GM12864 (cell line): ENCODE measurements around the gene EYA3.

Source experiments
- DNase-seq: peaks from one replicate; pipeline ENCODE4 v3.0.0-alpha.2; 2011; ENCODE audit warnings: low read depth
- H3K4me3 ChIP-seq: 2 replicates; pipeline ENCODE4 v1.5.1; 2011; ENCODE audit warnings: mild to moderate bottlenecking, low read depth, low read length, control low read depth
- CTCF ChIP-seq: IDR thresholded peaks from 2 replicates; pipeline ENCODE4 v1.5.1; 2011; ENCODE audit warnings: low read depth, mild to moderate bottlenecking, moderate library complexity, low read length, control low read depth, inconsistent platforms; ENCODE audit errors: missing control alignments

Gene EYA3

GRCh38 chr1:27979151-27979858 is 109.1 kb downstream of the EYA3 start:
- H3K4me3 ChIP-seq: no peak overlapping the region
- peak; percentile 40 for TF ChIP-seq CTCF
- no peak for DNase-seq

GRCh38 chr1:27974417-27974781 is 114.0 kb downstream of the EYA3 start:
- TF ChIP-seq CTCF: no peak
- no peak for DNase-seq
- H3K4me3 ChIP-seq: no peak overlapping the region

- no peak for DNase-seq
- H3K4me3 ChIP-seq: no peak overlapping the region
- TF ChIP-seq CTCF: no peak
These were observed 114.5 kb downstream of the EYA3 start for GRCh38 chr1:27973771-27974416.

GRCh38 chr1:27972141-27972540 is 116.3 kb downstream of the EYA3 start:
- H3K4me3 ChIP-seq: no peak overlapping the region
- TF ChIP-seq CTCF: no peak
- DNase-seq: no peak

GRCh38 chr1:27971674-27972073 is 116.7 kb downstream of the EYA3 start:
- TF ChIP-seq CTCF: no peak
- no peak overlapping the region for H3K4me3 ChIP-seq
- no peak for DNase-seq

- TF ChIP-seq CTCF: no peak
- no peak for DNase-seq
- no peak overlapping the region for H3K4me3 ChIP-seq
These were observed 118.0 kb downstream of the EYA3 start for GRCh38 chr1:27970401-27970800.

GRCh38 chr1:27968692-27969091 is 119.7 kb downstream of the EYA3 start:
- TF ChIP-seq CTCF: no peak
- no peak for DNase-seq

More at GRCh38 chr1:27968692-27969091, 119.7 kb downstream of the EYA3 start:
- H3K4me3 ChIP-seq: no peak overlapping the region
